Neutrophil (primary cell): Measurements from ENCODE around the gene GOLPH3L.
"Not testable (repeated sequence)": the region's sequence is repeated elsewhere in the genome, so short reads cannot be mapped to it uniquely, and the experiment has no call there.

Experiments
- H3K27ac ChIP-seq: fragments of 200-600 bp; sonication (generic); 2 replicates; pipeline ENCODE4 v1.5.1; 2016; ENCODE audit warnings: mild to moderate bottlenecking, moderate library complexity
- H3K27me3 ChIP-seq: fragments of 200-600 bp; sonication (generic); 2 replicates; pipeline ENCODE4 v1.6.0; 2016; ENCODE audit warnings: mild to moderate bottlenecking
- H3K36me3 ChIP-seq: fragments of 200-600 bp; sonication (generic); 2 replicates; pipeline ENCODE4 v1.5.1; 2017
- H3K4me1 ChIP-seq, 2 experiments: fragments of 200-600 bp in 1 of 2; sonication (generic) in 1 of 2; 1 replicate in 1 of 2; 2 replicates in 1 of 2; pipeline versions ENCODE4 v1.5.1 to v1.6.1; 2013 to 2016; ENCODE audit warnings: low read depth in 1 of 2, low read length in 1 of 2, mild to moderate bottlenecking in 1 of 2, moderate library complexity in 1 of 2; ENCODE audit not compliant: control insufficient read depth in 1 of 2, insufficient read depth in 1 of 2
- H3K4me3 ChIP-seq, 2 experiments: fragments of 200-600 bp in 1 of 2; sonication (generic) in 1 of 2; 1 replicate in 1 of 2; 2 replicates in 1 of 2; pipeline ENCODE4 v1.5.1; 2013 to 2016; ENCODE audit warnings: low read depth in 1 of 2, low read length in 1 of 2, mild to moderate bottlenecking in 1 of 2, moderate library complexity in 1 of 2
- H3K9me3 ChIP-seq: fragments of 200-600 bp; sonication (generic); 2 replicates; pipeline ENCODE4 v1.5.1; 2016
- TF ChIP-seq, protein P1 (sequence below): fragments of 200-600 bp; sonication (generic); IDR thresholded peaks from 2 replicates; pipeline ENCODE4 v1.5.1; 2016; ENCODE audit warnings: antibody characterized with exemption

GOLPH3L gene

DNA sequence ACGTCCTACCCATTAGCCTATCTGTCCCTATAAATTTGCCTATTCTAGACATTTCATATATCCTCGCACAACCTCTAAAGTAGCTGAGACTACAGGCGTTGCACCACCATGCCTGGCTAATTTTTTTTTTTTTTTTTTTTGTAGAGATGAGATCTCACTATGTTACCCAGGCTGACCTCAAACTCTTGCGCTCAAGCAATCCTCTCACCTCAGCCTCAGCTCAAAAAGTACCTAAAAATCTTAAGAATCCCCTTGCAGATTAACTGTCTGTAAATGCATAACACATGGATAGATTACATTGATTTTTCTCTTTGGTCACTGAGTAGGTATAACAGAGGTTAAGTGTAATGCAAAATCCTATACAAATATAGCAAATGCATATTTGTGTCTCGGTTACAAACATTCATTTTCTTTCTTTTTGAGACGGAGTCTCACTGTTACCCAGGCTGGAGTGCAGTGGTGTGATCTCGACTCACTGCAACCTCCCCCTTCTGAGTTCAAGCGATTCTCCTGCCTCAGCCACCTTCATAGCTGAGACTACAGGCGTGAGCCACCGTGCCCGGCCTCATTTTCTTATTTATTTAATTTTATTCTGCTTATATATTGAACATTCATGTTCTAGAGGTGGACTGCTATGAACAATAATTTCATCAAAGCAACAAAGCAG, 21.4 kb upstream of the GOLPH3L start:
- Histone ChIP-seq H3K9me3 (no peaks in the 10 kb centered on the region), H3K4me1 (peaks cover 4 to 5% of the 10 kb centered on the region in 2 experiments), H3K27ac (no peak overlapping the region), H3K4me3 (no peak overlapping the region), H3K27me3 (no peaks in the 10 kb centered on the region), H3K36me3 (no peaks in the 10 kb centered on the region)
- TF ChIP-seq, protein P1, sequence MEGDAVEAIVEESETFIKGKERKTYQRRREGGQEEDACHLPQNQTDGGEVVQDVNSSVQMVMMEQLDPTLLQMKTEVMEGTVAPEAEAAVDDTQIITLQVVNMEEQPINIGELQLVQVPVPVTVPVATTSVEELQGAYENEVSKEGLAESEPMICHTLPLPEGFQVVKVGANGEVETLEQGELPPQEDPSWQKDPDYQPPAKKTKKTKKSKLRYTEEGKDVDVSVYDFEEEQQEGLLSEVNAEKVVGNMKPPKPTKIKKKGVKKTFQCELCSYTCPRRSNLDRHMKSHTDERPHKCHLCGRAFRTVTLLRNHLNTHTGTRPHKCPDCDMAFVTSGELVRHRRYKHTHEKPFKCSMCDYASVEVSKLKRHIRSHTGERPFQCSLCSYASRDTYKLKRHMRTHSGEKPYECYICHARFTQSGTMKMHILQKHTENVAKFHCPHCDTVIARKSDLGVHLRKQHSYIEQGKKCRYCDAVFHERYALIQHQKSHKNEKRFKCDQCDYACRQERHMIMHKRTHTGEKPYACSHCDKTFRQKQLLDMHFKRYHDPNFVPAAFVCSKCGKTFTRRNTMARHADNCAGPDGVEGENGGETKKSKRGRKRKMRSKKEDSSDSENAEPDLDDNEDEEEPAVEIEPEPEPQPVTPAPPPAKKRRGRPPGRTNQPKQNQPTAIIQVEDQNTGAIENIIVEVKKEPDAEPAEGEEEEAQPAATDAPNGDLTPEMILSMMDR = no peak

GRCh38 chr1:150709031-150709430, 12.1 kb upstream of the GOLPH3L start:
- H3K4me1 ChIP-seq, H3K9me3 ChIP-seq, H3K27ac ChIP-seq, H3K4me3 ChIP-seq, H3K36me3 ChIP-seq, H3K27me3 ChIP-seq: not testable (repeated sequence)

DNA sequence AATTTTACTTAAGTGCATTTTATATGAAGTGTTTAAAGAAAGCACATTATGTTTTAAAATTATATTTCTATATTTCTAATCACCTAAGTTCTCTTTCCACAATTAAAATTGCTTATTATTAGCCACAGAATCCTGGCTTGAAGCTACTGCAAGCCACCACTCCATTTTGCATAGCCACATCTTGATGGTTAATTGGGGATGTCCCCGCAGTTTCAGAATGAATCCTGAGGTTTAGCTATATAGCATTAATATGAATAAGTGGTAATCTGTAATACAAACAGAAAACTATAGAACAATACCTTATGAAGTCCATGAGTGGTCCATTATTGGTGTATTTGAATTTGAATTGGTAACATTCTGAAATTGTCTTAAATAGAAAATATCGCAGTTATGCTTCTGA, 11.6 kb upstream of the GOLPH3L start:
- no peaks in the 10 kb centered on the region for H3K9me3 ChIP-seq
- TF ChIP-seq, protein P1 = no peak
- no peak overlapping the region for H3K4me3 ChIP-seq
- H3K27me3 ChIP-seq = no peaks in the 10 kb centered on the region
- H3K4me1 ChIP-seq = no peaks in the 10 kb centered on the region
- H3K36me3 ChIP-seq = no peaks in the 10 kb centered on the region
- no peak overlapping the region for H3K27ac ChIP-seq

DNA sequence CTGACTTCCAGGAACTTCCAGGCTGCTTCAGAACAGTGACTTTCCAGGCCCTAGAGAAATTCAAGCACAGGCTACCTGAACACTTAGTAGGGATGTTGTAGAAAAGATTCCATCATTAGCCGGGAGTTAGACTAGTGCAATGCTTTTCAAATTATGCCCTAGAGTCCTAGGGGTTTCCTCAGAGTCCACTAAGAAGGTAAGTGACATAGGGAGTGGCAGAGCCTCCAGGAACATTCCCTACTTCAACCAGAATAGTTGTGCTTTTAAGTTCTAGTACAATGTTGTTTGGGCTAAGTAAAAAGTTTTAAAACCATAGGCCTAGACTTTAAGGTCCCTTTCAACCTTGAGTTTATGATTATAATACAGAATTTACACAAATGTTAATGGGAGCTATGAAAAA, 9.1 kb upstream of the GOLPH3L start:
- no peaks in the 10 kb centered on the region for H3K36me3 ChIP-seq
- H3K27ac ChIP-seq = no peak overlapping the region
- TF ChIP-seq, protein P1 = no peak
- no peak overlapping the region for H3K4me3 ChIP-seq
- H3K4me1 ChIP-seq = no peaks in the 10 kb centered on the region
- no peaks in the 10 kb centered on the region for H3K9me3 ChIP-seq
- H3K27me3 ChIP-seq = no peaks in the 10 kb centered on the region

- Histone ChIP-seq H3K4me1 (no peaks in the 10 kb centered on the region), H3K4me3 (no peak overlapping the region), H3K27ac (no peak overlapping the region), H3K27me3 (no peaks in the 10 kb centered on the region), H3K9me3 (no peaks in the 10 kb centered on the region), H3K36me3 (no peaks in the 10 kb centered on the region)
- TF ChIP-seq, protein P1 = no peak
Measured at GRCh38 chr1:150703427-150703826, 6.5 kb upstream of the GOLPH3L start.

- peak overlapping the region; percentile 44 to 50 for H3K4me3 ChIP-seq
Measured at GRCh38 chr1:150696590-150696989, 364 bp downstream of the GOLPH3L start.

More at GRCh38 chr1:150696590-150696989, 364 bp downstream of the GOLPH3L start:
- TF ChIP-seq, protein P1 = no peak
- no peaks in the 10 kb centered on the region for H3K27me3 ChIP-seq
- H3K4me1 ChIP-seq = peaks cover 14 to 15% of the 10 kb centered on the region in 2 experiments
- no peaks in the 10 kb centered on the region for H3K9me3 ChIP-seq
- peak overlapping the region; percentile 40 for H3K27ac ChIP-seq
- peaks cover 18% of the 10 kb centered on the region for H3K36me3 ChIP-seq
